Fibroblast of mammary gland (primary cell): ENCODE data around the gene EXOC7.
A peak's percentile ranks its signal among the peaks of the same experiment; 100 is the strongest.

Experiments
- DNase-seq: peaks from one replicate; pipeline ENCODE4 v3.0.0-alpha.2; 2010; ENCODE audit warnings: low read depth
- H3K4me3 ChIP-seq: 2 replicates; pipeline ENCODE4 v1.5.1; 2011; ENCODE audit warnings: low read depth, mild to moderate bottlenecking, low read length, moderate library complexity; ENCODE audit not compliant: control insufficient read depth
- CTCF ChIP-seq: conservative IDR thresholded peaks from 2 replicates; pipeline ENCODE4 v1.5.1; 2011; ENCODE audit warnings: low read depth, low read length, inconsistent platforms; ENCODE audit not compliant: control insufficient read depth, insufficient read depth

Gene EXOC7

GRCh38 chr17:76104140-76104895 lies 731 bp upstream of the EXOC7 start:
- no peak for DNase-seq
- no peak for TF ChIP-seq CTCF
- peak overlapping the region; percentile 89 for H3K4me3 ChIP-seq

GRCh38 chr17:76102944-76103273 lies 678 bp downstream of the EXOC7 start:
- no peak for TF ChIP-seq CTCF
- H3K4me3 ChIP-seq, result peak overlapping the region; percentile 89
- no peak for DNase-seq

DNA sequence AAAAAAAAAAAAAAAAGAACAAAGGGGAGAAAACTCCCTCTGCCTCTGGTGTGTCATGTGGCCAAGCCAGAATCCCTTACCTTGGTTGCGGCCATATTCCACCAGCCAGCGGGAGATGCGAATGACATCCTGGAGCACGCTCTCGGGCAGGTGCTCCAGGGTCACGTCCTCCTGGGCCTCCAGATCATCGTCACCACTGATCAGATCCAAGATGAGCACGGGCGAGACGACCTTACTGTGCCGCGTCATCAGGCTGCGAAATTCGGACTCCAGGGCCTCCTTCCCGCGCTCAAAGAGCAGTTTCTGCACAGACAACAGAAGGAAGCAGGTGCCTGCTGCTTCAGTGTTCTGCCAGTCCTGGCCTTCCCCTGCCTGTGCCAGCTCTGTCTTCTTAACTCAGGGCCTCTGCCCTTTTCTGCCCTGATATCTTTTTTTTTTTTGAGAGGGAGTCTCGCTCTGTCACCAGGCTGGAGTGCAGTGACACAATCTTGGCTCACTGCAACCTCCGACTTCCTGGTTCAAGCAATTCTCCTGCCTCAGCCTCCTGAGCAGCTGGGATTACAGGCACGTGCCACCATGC lies 5.8 kb downstream of the EXOC7 start:
- no peak for DNase-seq
- TF ChIP-seq CTCF, result no peak
- no peak overlapping the region for H3K4me3 ChIP-seq

DNA sequence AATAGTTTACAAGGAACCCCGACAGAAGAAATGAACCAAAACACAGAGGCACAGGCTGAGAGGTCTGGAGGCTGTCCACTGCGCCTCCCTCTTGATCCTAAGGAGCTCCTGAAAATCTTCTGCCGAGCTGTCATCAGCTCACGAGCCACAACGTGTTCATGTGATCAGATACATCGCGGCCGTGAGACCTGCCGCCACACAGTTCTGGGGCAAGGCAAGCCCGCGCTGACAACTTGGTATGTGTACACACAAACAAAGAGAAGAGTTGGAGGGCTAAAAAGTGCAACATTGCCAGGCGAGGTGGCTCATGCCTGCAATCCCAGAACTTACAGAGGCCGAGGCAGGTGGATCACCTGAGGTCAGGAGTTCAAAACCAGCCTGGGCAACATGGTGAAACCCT lies 7.6 kb downstream of the EXOC7 start:
- TF ChIP-seq CTCF, result no peak
- H3K4me3 ChIP-seq, result no peak overlapping the region
- no peak for DNase-seq

DNA sequence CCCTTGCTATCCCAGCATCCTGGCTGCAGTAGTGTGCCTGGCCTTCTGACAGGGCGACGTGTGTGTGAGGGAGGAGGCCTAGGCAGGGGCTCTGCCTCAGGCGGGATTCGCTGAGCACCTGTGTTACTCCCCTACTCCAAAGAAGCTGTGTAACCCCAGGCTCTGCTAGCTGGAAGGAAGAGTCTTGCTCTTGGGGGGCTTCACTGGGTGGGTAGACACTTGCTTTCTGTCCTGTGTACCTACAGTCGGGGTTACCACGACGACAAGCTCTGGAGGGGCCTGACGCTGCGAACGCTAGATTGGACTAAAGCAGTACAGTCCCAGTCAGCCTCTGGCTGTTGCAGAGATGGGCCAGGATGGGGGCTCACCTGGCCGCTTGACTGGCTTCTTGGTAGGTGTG lies 9.5 kb downstream of the EXOC7 start:
- no peak overlapping the region for H3K4me3 ChIP-seq
- no peak for DNase-seq
- no peak for TF ChIP-seq CTCF

DNA sequence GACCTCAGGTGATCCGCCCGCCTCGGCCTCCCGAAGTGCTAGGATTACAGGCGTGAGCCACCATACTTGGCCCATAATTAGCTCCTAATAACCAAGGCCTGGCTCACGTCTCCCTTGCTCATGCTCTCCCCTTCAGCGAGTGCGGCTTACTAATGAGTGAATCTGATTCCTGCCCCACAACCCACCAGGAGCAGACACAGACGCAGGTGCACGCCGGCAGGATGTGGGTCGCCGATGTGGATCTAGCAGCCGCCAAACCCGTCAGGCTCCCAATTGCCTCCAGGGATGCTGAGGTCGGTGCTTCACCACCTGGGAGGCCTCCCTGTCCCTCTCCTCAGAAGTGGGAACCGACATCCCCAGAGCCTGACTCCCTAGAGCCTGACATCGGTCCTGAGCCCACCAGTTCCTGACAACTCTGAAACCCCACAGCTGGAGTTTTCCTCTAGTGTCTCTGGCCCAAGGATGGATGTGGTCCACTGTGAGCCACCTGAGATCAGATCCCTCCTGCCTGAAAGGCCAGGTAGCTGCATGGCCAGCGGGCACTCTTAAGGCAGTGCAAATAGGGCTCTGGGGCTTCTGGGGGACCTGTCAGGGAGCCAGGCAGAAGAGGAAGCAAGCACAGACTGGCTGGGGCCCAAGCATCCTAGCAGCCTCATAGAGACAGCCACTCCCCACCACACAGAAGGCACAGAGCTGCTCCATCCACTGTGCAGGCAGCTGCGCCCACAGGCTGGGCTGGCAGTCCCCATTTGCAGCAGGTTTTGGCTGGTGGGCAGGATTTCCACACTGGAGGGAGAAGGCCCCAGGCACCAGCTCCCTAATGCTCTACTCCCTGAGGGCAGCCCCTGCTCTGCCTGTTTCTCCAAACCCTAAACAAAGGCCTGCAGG lies 10.8 kb downstream of the EXOC7 start:
- no peak overlapping the region for H3K4me3 ChIP-seq
- no peak for DNase-seq
- no peak for TF ChIP-seq CTCF
